Measurements from ENCODE around the gene PRRG4. TPM values are rescaled to one million over a fixed set of nuclear protein-coding genes. Genes with fewer than 3 reads are reported as not detected.

Gene PRRG4
- total RNA-seq, 1 donor: 0.36 TPM

GRCh38 chr11:32894149-32894827 lies 64.6 kb downstream of the PRRG4 start:
- Histone ChIP-seq H3K9me3 (ENCODE audit: low read depth, low read length) (no peaks in the 10 kb centered on the region), H3K27ac (ENCODE audit: low read depth, low read length) (peak overlapping the region; percentile 88), H3K4me2 (ENCODE audit: insufficient read depth, low read length) (peak overlapping the region; percentile 87), H3K79me2 (ENCODE audit: insufficient read depth, low read length) (peaks cover 62% of the 10 kb centered on the region), H3K4me3 (ENCODE audit: insufficient read depth, low read length) (peak overlapping the region; percentile 89), H3K36me3 (ENCODE audit: insufficient read depth, low read length) (no peaks in the 10 kb centered on the region), H3K27me3 (ENCODE audit: insufficient read depth, low read length) (no peaks in the 10 kb centered on the region), H3K4me1 (ENCODE audit: insufficient read depth, low read length) (peaks cover 7% of the 10 kb centered on the region), H2AFZ (ENCODE audit: low read length) (peak overlapping the region; percentile 81), H4K20me1 (ENCODE audit: insufficient read depth, low read length) (peaks cover 3% of the 10 kb centered on the region)
- peak; percentile 95 for DNase-seq (ENCODE audit: insufficient read length, low spot score, missing footprints)
- no peak for TF ChIP-seq CTCF (IDR thresholded peaks at IDR 0.05; ENCODE audit: extremely low read depth, low read depth, low read length)

GRCh38 chr11:32894921-32895320 lies 65.2 kb downstream of the PRRG4 start:
- DNase-seq (ENCODE audit: insufficient read length, low spot score, missing footprints): no peak
- Histone ChIP-seq H2AFZ (ENCODE audit: low read length) (no peak overlapping the region), H3K79me2 (ENCODE audit: insufficient read depth, low read length) (peaks cover 68% of the 10 kb centered on the region), H3K4me1 (ENCODE audit: insufficient read depth, low read length) (peaks cover 7% of the 10 kb centered on the region), H4K20me1 (ENCODE audit: insufficient read depth, low read length) (peaks cover 3% of the 10 kb centered on the region), H3K27me3 (ENCODE audit: insufficient read depth, low read length) (no peaks in the 10 kb centered on the region), H3K4me2 (ENCODE audit: insufficient read depth, low read length) (peak overlapping the region; percentile 87), H3K4me3 (ENCODE audit: insufficient read depth, low read length) (no peak overlapping the region), H3K9me3 (ENCODE audit: low read depth, low read length) (no peaks in the 10 kb centered on the region), H3K27ac (ENCODE audit: low read depth, low read length) (peak overlapping the region; percentile 88), H3K36me3 (ENCODE audit: insufficient read depth, low read length) (no peaks in the 10 kb centered on the region)
- TF ChIP-seq CTCF (IDR thresholded peaks at IDR 0.05; ENCODE audit: extremely low read depth, low read depth, low read length): no peak

- no peak for DNase-seq (ENCODE audit: insufficient read length, low spot score, missing footprints)
- no peaks in the 10 kb centered on the region for H3K27me3 ChIP-seq (ENCODE audit: insufficient read depth, low read length)
- H3K36me3 ChIP-seq (ENCODE audit: insufficient read depth, low read length): no peaks in the 10 kb centered on the region
- no peak overlapping the region for H2AFZ ChIP-seq (ENCODE audit: low read length)
- no peak overlapping the region for H3K4me3 ChIP-seq (ENCODE audit: insufficient read depth, low read length)
- H3K9me3 ChIP-seq (ENCODE audit: low read depth, low read length): no peaks in the 10 kb centered on the region
- peaks cover 74% of the 10 kb centered on the region for H3K79me2 ChIP-seq (ENCODE audit: insufficient read depth, low read length)
- no peak overlapping the region for H3K27ac ChIP-seq (ENCODE audit: low read depth, low read length)
- no peak overlapping the region for H3K4me2 ChIP-seq (ENCODE audit: insufficient read depth, low read length)
- no peak for TF ChIP-seq CTCF (IDR thresholded peaks at IDR 0.05; ENCODE audit: extremely low read depth, low read depth, low read length)
- peaks cover 7% of the 10 kb centered on the region for H3K4me1 ChIP-seq (ENCODE audit: insufficient read depth, low read length)
- peaks cover 3% of the 10 kb centered on the region for H4K20me1 ChIP-seq (ENCODE audit: insufficient read depth, low read length)
Observed at GRCh38 chr11:32895471-32895870, 65.7 kb downstream of the PRRG4 start.

- no peaks in the 10 kb centered on the region for H3K9me3 ChIP-seq (ENCODE audit: low read depth, low read length)
- H3K27me3 ChIP-seq (ENCODE audit: insufficient read depth, low read length): no peaks in the 10 kb centered on the region
- H3K4me2 ChIP-seq (ENCODE audit: insufficient read depth, low read length): no peak overlapping the region
- H3K36me3 ChIP-seq (ENCODE audit: insufficient read depth, low read length): no peaks in the 10 kb centered on the region
- H2AFZ ChIP-seq (ENCODE audit: low read length): no peak overlapping the region
- peaks cover 7% of the 10 kb centered on the region for H4K20me1 ChIP-seq (ENCODE audit: insufficient read depth, low read length)
- TF ChIP-seq CTCF (IDR thresholded peaks at IDR 0.05; ENCODE audit: extremely low read depth, low read depth, low read length): no peak
- peaks cover 1% of the 10 kb centered on the region for H3K4me1 ChIP-seq (ENCODE audit: insufficient read depth, low read length)
- no peak overlapping the region for H3K4me3 ChIP-seq (ENCODE audit: insufficient read depth, low read length)
- no peak overlapping the region for H3K27ac ChIP-seq (ENCODE audit: low read depth, low read length)
- DNase-seq (ENCODE audit: insufficient read length, low spot score, missing footprints): no peak
- peaks cover 90% of the 10 kb centered on the region for H3K79me2 ChIP-seq (ENCODE audit: insufficient read depth, low read length)
Observed at GRCh38 chr11:32897103-32897502, 67.4 kb downstream of the PRRG4 start.

Data from osteoblast (primary cell).